ENCODE data around the gene PUS7L.
"Not testable (repeated sequence)": the region's sequence is repeated elsewhere in the genome, so short reads cannot be mapped to it uniquely, and the experiment has no call there.

Gene PUS7L

GRCh38 chr12:43758247-43758727 lies 303 bp downstream of the PUS7L start:
- peak overlapping the region; percentile 77 for H3K4me3 ChIP-seq (ENCODE audit: low read length)
- H3K9me2 ChIP-seq (replicated peaks; ENCODE audit: insufficient read depth, low read length) = no peaks in the 10 kb centered on the region
- no peaks in the 10 kb centered on the region for H3K9me3 ChIP-seq (replicated peaks; ENCODE audit: insufficient read depth, low read length)
- H4K20me1 ChIP-seq (ENCODE audit: insufficient read depth, low read length) = no peaks in the 10 kb centered on the region
- H3K27ac ChIP-seq (ENCODE audit: low read length) = peak overlapping the region; percentile 36; the same call in 1 of the 2 replicates
- no peaks in the 10 kb centered on the region; the same call in 1 of the 2 replicates for H3K36me3 ChIP-seq (replicated peaks; ENCODE audit: insufficient read depth, low read length)
- peaks cover 38% of the 10 kb centered on the region for H3K4me1 ChIP-seq (ENCODE audit: low read length)
- H3K9ac ChIP-seq (ENCODE audit: low read length) = peak overlapping the region; percentile 89
- H2AFZ ChIP-seq (ENCODE audit: low read length) = peak overlapping the region; percentile 59
- DNase-seq = peak; percentile 17
- H3F3A ChIP-seq (ENCODE audit: insufficient read depth, low read length) = peaks cover 33% of the 10 kb centered on the region
- H3K27me3 ChIP-seq (replicated peaks; ENCODE audit: insufficient read depth, low read length) = no peaks in the 10 kb centered on the region
- peaks cover 46% of the 10 kb centered on the region for H3K79me2 ChIP-seq (ENCODE audit: low read length)
- no peak for TF ChIP-seq CTCF (IDR thresholded peaks at IDR 0.05; ENCODE audit: low read length)
- TF ChIP-seq EZH2phosphoT487 (IDR thresholded peaks at IDR 0.05; ENCODE audit: low read length) = no peak
- TF ChIP-seq EZH2 (optimal IDR thresholded peaks at IDR 0.05; ENCODE audit: low read depth, low read length) = no peak
- peak overlapping the region; percentile 81 for H3K4me2 ChIP-seq (ENCODE audit: low read depth, low read length)

- H3K79me2 ChIP-seq (ENCODE audit: low read length) = peaks cover 40% of the 10 kb centered on the region
Observed at GRCh38 chr12:43754015-43754414, 4.6 kb downstream of the PUS7L start.

GRCh38 chr12:43751360-43751759 lies 7.2 kb downstream of the PUS7L start:
- not testable (repeated sequence) for H3K27ac ChIP-seq (ENCODE audit: low read length); H3K9me2 ChIP-seq (replicated peaks; ENCODE audit: insufficient read depth, low read length); H3F3A ChIP-seq (ENCODE audit: insufficient read depth, low read length); H3K36me3 ChIP-seq (replicated peaks; ENCODE audit: insufficient read depth, low read length); H3K9ac ChIP-seq (ENCODE audit: low read length); H2AFZ ChIP-seq (ENCODE audit: low read length); H4K20me1 ChIP-seq (ENCODE audit: insufficient read depth, low read length); DNase-seq; H3K9me3 ChIP-seq (replicated peaks; ENCODE audit: insufficient read depth, low read length); H3K4me2 ChIP-seq (ENCODE audit: low read depth, low read length); H3K27me3 ChIP-seq (replicated peaks; ENCODE audit: insufficient read depth, low read length); H3K4me3 ChIP-seq (ENCODE audit: low read length)
- peaks cover 20% of the 10 kb centered on the region for H3K79me2 ChIP-seq (ENCODE audit: low read length)
- peaks cover 18% of the 10 kb centered on the region for H3K4me1 ChIP-seq (ENCODE audit: low read length)

More at GRCh38 chr12:43754015-43754414, 4.6 kb downstream of the PUS7L start:
- H3K4me3 ChIP-seq (ENCODE audit: low read length) = no peak overlapping the region
- H3K27ac ChIP-seq (ENCODE audit: low read length) = no peak overlapping the region
- DNase-seq = no peak
- H3K4me2 ChIP-seq (ENCODE audit: low read depth, low read length) = peak overlapping the region; percentile 24; the same call in 1 of the 2 replicates
- H3K9ac ChIP-seq (ENCODE audit: low read length) = no peak overlapping the region
- no peaks in the 10 kb centered on the region for H3K27me3 ChIP-seq (replicated peaks; ENCODE audit: insufficient read depth, low read length)
- H2AFZ ChIP-seq (ENCODE audit: low read length) = no peak overlapping the region
- no peaks in the 10 kb centered on the region for H3K9me2 ChIP-seq (replicated peaks; ENCODE audit: insufficient read depth, low read length)
- H3K4me1 ChIP-seq (ENCODE audit: low read length) = peaks cover 18% of the 10 kb centered on the region
- H3F3A ChIP-seq (ENCODE audit: insufficient read depth, low read length) = peaks cover 3% of the 10 kb centered on the region
- H4K20me1 ChIP-seq (ENCODE audit: insufficient read depth, low read length) = no peaks in the 10 kb centered on the region
- peaks cover 4% of the 10 kb centered on the region; the same call in 1 of the 2 replicates for H3K36me3 ChIP-seq (replicated peaks; ENCODE audit: insufficient read depth, low read length)
- TF ChIP-seq EZH2 (optimal IDR thresholded peaks at IDR 0.05; ENCODE audit: low read depth, low read length) (no peak), CTCF (IDR thresholded peaks at IDR 0.05; ENCODE audit: low read length) (no peak), EZH2phosphoT487 (IDR thresholded peaks at IDR 0.05; ENCODE audit: low read length) (no peak)
- H3K9me3 ChIP-seq (replicated peaks; ENCODE audit: insufficient read depth, low read length) = no peaks in the 10 kb centered on the region

GRCh38 chr12:43750814-43751213 lies 7.8 kb downstream of the PUS7L start:
- Histone ChIP-seq H3K4me2 (ENCODE audit: low read depth, low read length) (no peak overlapping the region), H3K79me2 (ENCODE audit: low read length) (peaks cover 18% of the 10 kb centered on the region), H3F3A (ENCODE audit: insufficient read depth, low read length) (no peaks in the 10 kb centered on the region), H3K9me3 (replicated peaks; ENCODE audit: insufficient read depth, low read length) (no peaks in the 10 kb centered on the region), H4K20me1 (ENCODE audit: insufficient read depth, low read length) (no peaks in the 10 kb centered on the region), H3K4me1 (ENCODE audit: low read length) (peaks cover 18% of the 10 kb centered on the region), H2AFZ (ENCODE audit: low read length) (no peak overlapping the region), H3K27me3 (replicated peaks; ENCODE audit: insufficient read depth, low read length) (no peaks in the 10 kb centered on the region), H3K36me3 (replicated peaks; ENCODE audit: insufficient read depth, low read length) (peaks cover 4% of the 10 kb centered on the region; the same call in 1 of the 2 replicates), H3K9ac (ENCODE audit: low read length) (no peak overlapping the region), H3K27ac (ENCODE audit: low read length) (no peak overlapping the region), H3K9me2 (replicated peaks; ENCODE audit: insufficient read depth, low read length) (no peaks in the 10 kb centered on the region), H3K4me3 (ENCODE audit: low read length) (no peak overlapping the region)
- TF ChIP-seq CTCF (IDR thresholded peaks at IDR 0.05; ENCODE audit: low read length) (no peak), EZH2phosphoT487 (IDR thresholded peaks at IDR 0.05; ENCODE audit: low read length) (no peak), EZH2 (optimal IDR thresholded peaks at IDR 0.05; ENCODE audit: low read depth, low read length) (no peak)
- no peak for DNase-seq
